ENCODE results near the gene CLIP1. TPM values are rescaled to one million over a fixed set of nuclear protein-coding genes. Genes with fewer than 3 reads are reported as not detected.
A peak's percentile ranks its signal among the peaks of the same experiment; 100 is the strongest.
"Not testable (repeated sequence)": the region's sequence is repeated elsewhere in the genome, so short reads cannot be mapped to it uniquely, and the experiment has no call there.

The CLIP1 gene
- total RNA-seq, 2 experiments from 2014 or later = 75.6 to 76.5 TPM

- POLR2A ChIA-PET = no interaction called here
- Mint-ChIP-seq H3K27ac (peak overlapping the region; percentile 93), H3K36me3 (ENCODE audit: low read depth) (peaks cover 9% of the 10 kb centered on the region), H3K4me3 (peak overlapping the region; percentile 82), H3K4me1 (peaks cover 30% of the 10 kb centered on the region), H3K9me3 (no peaks in the 10 kb centered on the region), H3K27me3 (no peaks in the 10 kb centered on the region)
- CTCF ChIA-PET = interaction anchor here (0.6 to 2.0 kb wide), 10 partner anchors 10 to 81 kb away, joined by 3 to 8 read pairs (median 3); no protein-coding TSS in a partner anchor
- DNase-seq = peak; percentile 32
Observed at GRCh38 chr12:122422730-122423257, 325 bp upstream of the CLIP1 start.

GRCh38 chr12:122421187-122421820, 1.2 kb downstream of the CLIP1 start:
- Mint-ChIP-seq H3K27ac (peak overlapping the region; percentile 91), H3K27me3 (no peaks in the 10 kb centered on the region), H3K4me3 (peak overlapping the region; percentile 91), H3K4me1 (peaks cover 32% of the 10 kb centered on the region), H3K9me3 (no peaks in the 10 kb centered on the region), H3K36me3 (ENCODE audit: low read depth) (peaks cover 11% of the 10 kb centered on the region)
- CTCF ChIA-PET = interaction anchor here (1.0 to 2.0 kb wide), 4 partner anchors 18 to 49 kb away, joined by 3 to 8 read pairs (median 6); no protein-coding TSS in a partner anchor
- POLR2A ChIA-PET = interaction anchor here (0.6 kb wide), 1 partner anchor 81 kb away, joined by 5 read pairs; no protein-coding TSS in a partner anchor
- DNase-seq = peak; percentile 20

- H3K36me3 Mint-ChIP-seq (ENCODE audit: low read depth) = peaks cover 15% of the 10 kb centered on the region
- H3K9me3 Mint-ChIP-seq = no peaks in the 10 kb centered on the region
- CTCF ChIA-PET = interaction anchor here (1.0 to 1.2 kb wide), 3 partner anchors 11 to 51 kb away, joined by 3 to 6 read pairs (median 4); no protein-coding TSS in a partner anchor
- H3K27ac Mint-ChIP-seq = peak overlapping the region; percentile 91
- DNase-seq = no peak
- H3K27me3 Mint-ChIP-seq = no peaks in the 10 kb centered on the region
- peaks cover 32% of the 10 kb centered on the region for H3K4me1 Mint-ChIP-seq
- POLR2A ChIA-PET = no interaction called here
- peak overlapping the region; percentile 91 for H3K4me3 Mint-ChIP-seq
Observed at GRCh38 chr12:122420471-122421162, 1.9 kb downstream of the CLIP1 start.

- H3K4me3 Mint-ChIP-seq, H3K27ac Mint-ChIP-seq, H3K27me3 Mint-ChIP-seq, POLR2A ChIA-PET, DNase-seq, H3K9me3 Mint-ChIP-seq: not testable (repeated sequence)
- CTCF ChIA-PET = interaction anchor here (0.7 to 1.3 kb wide), 4 partner anchors 13 to 175 kb away, joined by 3 to 4 read pairs (median 4); no protein-coding TSS in a partner anchor
- H3K4me1 Mint-ChIP-seq = peaks cover 34% of the 10 kb centered on the region
- H3K36me3 Mint-ChIP-seq (ENCODE audit: low read depth) = peaks cover 18% of the 10 kb centered on the region
Observed at GRCh38 chr12:122419094-122419493, 3.4 kb downstream of the CLIP1 start.

- CTCF ChIA-PET = interaction anchor here (1.2 to 2.4 kb wide), 3 partner anchors 10 to 56 kb away, joined by 3 to 6 read pairs (median 5); no protein-coding TSS in a partner anchor
- Mint-ChIP-seq H3K4me1 (peaks cover 35% of the 10 kb centered on the region), H3K36me3 (ENCODE audit: low read depth) (peaks cover 20% of the 10 kb centered on the region)
- H3K27me3 Mint-ChIP-seq, H3K9me3 Mint-ChIP-seq, H3K27ac Mint-ChIP-seq, DNase-seq, H3K4me3 Mint-ChIP-seq, POLR2A ChIA-PET: not testable (repeated sequence)
Observed at GRCh38 chr12:122415665-122416064, 6.8 kb downstream of the CLIP1 start.

- H3K36me3 Mint-ChIP-seq (ENCODE audit: low read depth) = peaks cover 20% of the 10 kb centered on the region
- peaks cover 28% of the 10 kb centered on the region for H3K4me1 Mint-ChIP-seq
- no peak for DNase-seq
- peak overlapping the region; percentile 89 for H3K27ac Mint-ChIP-seq
- H3K9me3 Mint-ChIP-seq = no peaks in the 10 kb centered on the region
- ChIA-PET CTCF (interaction anchor here (0.6 to 3.8 kb wide), 5 partner anchors 13 to 64 kb away, joined by 3 to 33 read pairs (median 3); no protein-coding TSS in a partner anchor), POLR2A (no interaction called here)
- H3K4me3 Mint-ChIP-seq = no peak overlapping the region
- no peaks in the 10 kb centered on the region for H3K27me3 Mint-ChIP-seq
Observed at GRCh38 chr12:122413516-122414404, 8.7 kb downstream of the CLIP1 start.

GRCh38 chr12:122412851-122413433, 9.5 kb downstream of the CLIP1 start:
- CTCF ChIA-PET = interaction anchor here (0.8 to 3.8 kb wide), 5 partner anchors 12 to 76 kb away, joined by 3 to 33 read pairs (median 3); no protein-coding TSS in a partner anchor
- Mint-ChIP-seq H3K36me3 (ENCODE audit: low read depth) (peaks cover 19% of the 10 kb centered on the region), H3K27me3 (no peaks in the 10 kb centered on the region), H3K4me3 (peak overlapping the region; percentile 58), H3K4me1 (peaks cover 27% of the 10 kb centered on the region), H3K27ac (peak overlapping the region; percentile 89), H3K9me3 (no peaks in the 10 kb centered on the region)
- POLR2A ChIA-PET = interaction anchor here (1.0 to 1.1 kb wide), 2 partner anchors 12 to 114 kb away, joined by 3 read pairs; partner anchors contain the start of genes KNTC1 and RSRC2
- DNase-seq = no peak

GRCh38 chr12:122411537-122411936, 10.9 kb downstream of the CLIP1 start:
- H3K9me3 Mint-ChIP-seq = no peaks in the 10 kb centered on the region
- POLR2A ChIA-PET = interaction anchor here (1.1 kb wide), 1 partner anchor 115 kb away, joined by 3 read pairs; the partner anchor contains the start of genes KNTC1 and RSRC2

GRCh38 chr12:122407208-122407607, 15.3 kb downstream of the CLIP1 start:
- DNase-seq = no peak
- POLR2A ChIA-PET = interaction anchor here (0.9 kb wide), 1 partner anchor 65 kb away, joined by 4 read pairs; no protein-coding TSS in a partner anchor
- Mint-ChIP-seq H3K4me1 (peaks cover 26% of the 10 kb centered on the region), H3K4me3 (no peak overlapping the region), H3K36me3 (ENCODE audit: low read depth) (peaks cover 20% of the 10 kb centered on the region), H3K9me3 (no peaks in the 10 kb centered on the region), H3K27me3 (no peaks in the 10 kb centered on the region), H3K27ac (no peak overlapping the region)
- CTCF ChIA-PET = interaction anchor here (0.6 kb wide), 1 partner anchor 64 kb away, joined by 5 read pairs; no protein-coding TSS in a partner anchor

More at GRCh38 chr12:122411537-122411936, 10.9 kb downstream of the CLIP1 start:
- Mint-ChIP-seq H3K27ac (peak overlapping the region; percentile 75), H3K27me3 (no peaks in the 10 kb centered on the region), H3K4me3 (no peak overlapping the region), H3K36me3 (ENCODE audit: low read depth) (peaks cover 16% of the 10 kb centered on the region), H3K4me1 (peaks cover 30% of the 10 kb centered on the region)
- no peak for DNase-seq
- CTCF ChIA-PET = interaction anchor here (1.9 to 3.8 kb wide), 2 partner anchors 10 to 60 kb away, joined by 4 to 33 read pairs; no protein-coding TSS in a partner anchor

GRCh38 chr12:122406701-122407164, 15.7 kb downstream of the CLIP1 start:
- H3K4me3 Mint-ChIP-seq = no peak overlapping the region
- no peaks in the 10 kb centered on the region for H3K27me3 Mint-ChIP-seq
- ChIA-PET CTCF (interaction anchor here (0.6 to 1.4 kb wide), 5 partner anchors 10 to 67 kb away, joined by 3 to 6 read pairs (median 4); no protein-coding TSS in a partner anchor), POLR2A (interaction anchor here (0.9 kb wide), 1 partner anchor 65 kb away, joined by 4 read pairs; no protein-coding TSS in a partner anchor)
- peaks cover 20% of the 10 kb centered on the region for H3K36me3 Mint-ChIP-seq (ENCODE audit: low read depth)
- no peaks in the 10 kb centered on the region for H3K9me3 Mint-ChIP-seq
- peaks cover 26% of the 10 kb centered on the region for H3K4me1 Mint-ChIP-seq
- H3K27ac Mint-ChIP-seq = no peak overlapping the region
- no peak for DNase-seq

- Mint-ChIP-seq H3K4me3 (no peak overlapping the region), H3K4me1 (peaks cover 42% of the 10 kb centered on the region), H3K9me3 (no peaks in the 10 kb centered on the region), H3K36me3 (ENCODE audit: low read depth) (peaks cover 16% of the 10 kb centered on the region), H3K27ac (peak overlapping the region; percentile 31), H3K27me3 (no peaks in the 10 kb centered on the region)
- POLR2A ChIA-PET = no interaction called here
- CTCF ChIA-PET = interaction anchor here (0.6 to 5.4 kb wide), 4 partner anchors 9 to 315 kb away, joined by 3 to 33 read pairs (median 3); no protein-coding TSS in a partner anchor
- no peak for DNase-seq
Observed at GRCh38 chr12:122403831-122404230, 18.6 kb downstream of the CLIP1 start.

Measured in activated CD4-positive, alpha-beta T cell treated with anti-CD3 and anti-CD28 coated beads, Interleukin-2, amount 10 ng/mL, durations not matched to agents 7 days and 5 days (primary cell).